WI38 (cell line): ENCODE results near the gene MEMO1.
"Not testable (repeated sequence)": the region's sequence is repeated elsewhere in the genome, so short reads cannot be mapped to it uniquely, and the experiment has no call there.

ENCODE experiments used
- H3K4me3 ChIP-seq: 2 replicates; pipeline ENCODE4 v1.5.1; 2011; ENCODE audit warnings: low read depth, mild to moderate bottlenecking, control low read depth, low read length
- TF ChIP-seq, protein P1 (sequence below): IDR thresholded peaks from 2 replicates; pipeline ENCODE4 v1.5.1; 2012; ENCODE audit warnings: low read depth, mild to moderate bottlenecking, control low read depth, low read length

Gene MEMO1

GRCh38 chr2:31920962-31921361 lies 89.8 kb downstream of the MEMO1 start:
- TF ChIP-seq, protein P1, sequence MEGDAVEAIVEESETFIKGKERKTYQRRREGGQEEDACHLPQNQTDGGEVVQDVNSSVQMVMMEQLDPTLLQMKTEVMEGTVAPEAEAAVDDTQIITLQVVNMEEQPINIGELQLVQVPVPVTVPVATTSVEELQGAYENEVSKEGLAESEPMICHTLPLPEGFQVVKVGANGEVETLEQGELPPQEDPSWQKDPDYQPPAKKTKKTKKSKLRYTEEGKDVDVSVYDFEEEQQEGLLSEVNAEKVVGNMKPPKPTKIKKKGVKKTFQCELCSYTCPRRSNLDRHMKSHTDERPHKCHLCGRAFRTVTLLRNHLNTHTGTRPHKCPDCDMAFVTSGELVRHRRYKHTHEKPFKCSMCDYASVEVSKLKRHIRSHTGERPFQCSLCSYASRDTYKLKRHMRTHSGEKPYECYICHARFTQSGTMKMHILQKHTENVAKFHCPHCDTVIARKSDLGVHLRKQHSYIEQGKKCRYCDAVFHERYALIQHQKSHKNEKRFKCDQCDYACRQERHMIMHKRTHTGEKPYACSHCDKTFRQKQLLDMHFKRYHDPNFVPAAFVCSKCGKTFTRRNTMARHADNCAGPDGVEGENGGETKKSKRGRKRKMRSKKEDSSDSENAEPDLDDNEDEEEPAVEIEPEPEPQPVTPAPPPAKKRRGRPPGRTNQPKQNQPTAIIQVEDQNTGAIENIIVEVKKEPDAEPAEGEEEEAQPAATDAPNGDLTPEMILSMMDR, result no peak
- H3K4me3 ChIP-seq, result no peak overlapping the region

GRCh38 chr2:31919499-31919898 lies 91.3 kb downstream of the MEMO1 start:
- TF ChIP-seq, protein P1, result no peak
- no peak overlapping the region for H3K4me3 ChIP-seq

DNA sequence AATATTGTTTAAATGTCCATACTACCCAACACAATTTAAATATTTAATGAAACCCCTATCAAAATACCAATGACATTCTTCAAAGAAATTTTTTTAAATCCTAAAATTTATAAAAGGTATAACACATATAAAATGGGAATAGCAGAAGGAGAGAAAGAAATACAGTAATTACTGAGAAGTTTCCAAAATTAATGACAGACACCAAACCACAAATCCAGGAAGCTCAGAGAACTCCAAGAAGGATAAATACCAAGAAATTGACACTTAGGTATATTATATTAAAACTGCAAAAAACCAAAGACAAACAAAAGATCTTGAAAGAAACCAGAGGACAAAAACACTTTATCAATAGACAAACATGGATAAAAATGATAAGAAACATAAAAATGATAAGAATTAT lies 101.1 kb downstream of the MEMO1 start:
- TF ChIP-seq, protein P1, result no peak
- H3K4me3 ChIP-seq, result no peak overlapping the region

- H3K4me3 ChIP-seq, result not testable (repeated sequence)
Measured at GRCh38 chr2:31907491-31907890, 103.3 kb downstream of the MEMO1 start.

DNA sequence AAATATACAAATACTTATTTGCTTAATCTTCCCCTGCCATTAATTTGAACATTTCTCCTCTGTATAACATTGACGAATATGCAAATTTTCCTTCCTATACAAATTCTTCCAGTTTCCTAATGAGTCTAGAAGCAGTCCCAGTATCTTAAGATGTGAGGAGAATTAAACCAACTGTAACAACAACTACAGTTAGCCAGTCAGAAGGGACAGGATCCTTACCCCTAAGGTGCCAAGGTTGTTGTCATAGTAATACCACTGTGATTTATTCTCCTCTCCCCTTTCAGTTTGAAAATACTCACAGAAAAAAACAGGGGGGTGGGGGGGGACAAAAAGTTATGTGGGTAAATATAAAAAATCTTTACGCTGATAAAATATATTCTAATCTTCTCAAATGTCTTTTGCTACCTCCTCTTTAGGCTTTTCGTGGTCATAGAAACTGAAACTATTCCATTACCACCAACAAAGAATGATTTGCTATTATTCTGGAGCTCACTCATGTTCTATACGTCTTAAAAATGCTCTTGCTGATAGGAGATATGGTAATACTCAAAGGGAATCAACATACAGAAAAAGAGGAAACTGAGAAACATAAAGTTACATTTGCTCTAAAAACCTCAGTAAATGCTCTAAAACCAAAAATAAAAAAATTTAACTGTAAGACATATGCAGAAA lies 107.6 kb downstream of the MEMO1 start:
- no peak overlapping the region for H3K4me3 ChIP-seq
- TF ChIP-seq, protein P1, result no peak

DNA sequence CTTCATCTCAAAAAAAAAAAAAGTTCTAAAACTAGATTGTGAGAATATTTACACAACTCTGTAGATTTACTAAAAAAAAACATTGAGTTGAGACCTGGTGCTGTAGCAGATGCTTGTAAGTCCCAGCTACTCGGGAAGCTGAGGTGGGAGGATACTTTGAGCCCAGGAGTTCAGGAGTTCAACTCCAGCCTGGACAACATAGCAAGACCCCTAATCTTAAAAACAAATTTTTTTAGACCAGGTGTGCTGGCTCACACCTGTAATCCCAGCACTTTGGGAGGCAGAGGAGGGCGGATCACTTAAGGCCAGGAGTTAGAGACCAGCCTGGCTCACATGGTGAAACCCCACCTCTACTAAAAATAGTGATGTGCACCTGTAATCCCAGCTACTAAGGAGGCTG lies 108.9 kb downstream of the MEMO1 start:
- H3K4me3 ChIP-seq, result no peak overlapping the region
- TF ChIP-seq, protein P1, result no peak

DNA sequence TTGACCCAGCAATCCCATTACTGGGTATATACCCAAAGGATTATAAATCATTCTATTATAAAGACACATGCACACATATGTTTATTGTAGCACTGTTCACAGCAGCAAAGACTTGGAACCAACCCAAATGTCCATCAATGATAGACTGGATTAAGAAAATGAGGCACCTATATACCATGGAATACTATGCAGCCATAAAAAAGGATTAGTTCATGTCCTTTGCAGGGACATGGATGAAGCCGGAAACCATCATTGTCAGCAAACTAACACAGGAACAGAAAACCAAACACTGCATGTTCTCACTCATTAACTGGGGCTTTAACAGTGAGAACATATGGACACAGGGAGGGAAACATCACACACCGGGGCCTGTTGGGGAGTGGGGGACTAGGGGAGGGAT lies 110.7 kb downstream of the MEMO1 start:
- H3K4me3 ChIP-seq, result not testable (repeated sequence)

DNA sequence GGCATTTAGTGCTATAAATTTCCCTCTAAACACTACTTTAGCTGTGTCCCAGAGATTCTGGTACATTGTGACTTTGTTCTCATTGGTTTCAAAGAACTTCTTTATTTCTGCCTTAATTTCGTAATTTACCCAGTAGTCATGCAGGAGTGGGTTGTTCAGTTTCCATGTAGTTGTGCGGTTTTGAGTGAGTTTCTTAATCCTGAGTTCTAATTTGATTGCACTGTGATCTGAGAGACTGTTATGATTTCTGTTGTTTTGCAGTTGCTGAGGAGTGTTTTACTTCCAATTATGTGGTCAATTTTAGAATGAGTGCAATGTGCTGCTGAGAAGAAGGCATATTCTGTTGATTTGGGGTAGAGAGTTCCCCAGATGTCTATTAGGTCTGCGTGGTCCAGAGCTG lies 112.5 kb downstream of the MEMO1 start:
- H3K4me3 ChIP-seq, result not testable (repeated sequence)

- not testable (repeated sequence) for H3K4me3 ChIP-seq
Measured at GRCh38 chr2:31897340-31897739, 113.5 kb downstream of the MEMO1 start.

GRCh38 chr2:31896293-31896692 lies 114.5 kb downstream of the MEMO1 start:
- no peak overlapping the region for H3K4me3 ChIP-seq
- TF ChIP-seq, protein P1, result no peak
